ENCODE data around the gene TMEM231.

Gene TMEM231

GRCh38 chr16:75534560-75535205 lies 21.4 kb downstream of the TMEM231 start:
- DNase-seq, result no peak

- no peak for DNase-seq
Measured at GRCh38 chr16:75532791-75533190, 23.3 kb downstream of the TMEM231 start.

- DNase-seq, result no peak
Measured at GRCh38 chr16:75532142-75532765, 23.8 kb downstream of the TMEM231 start.

- no peak for DNase-seq
Measured at GRCh38 chr16:75529959-75530358, 26.1 kb downstream of the TMEM231 start.

- DNase-seq, result no peak
Measured at GRCh38 chr16:75529056-75529905, 26.8 kb downstream of the TMEM231 start.

- no peak for DNase-seq
Measured at GRCh38 chr16:75527825-75528299, 28.2 kb downstream of the TMEM231 start.

- no peak for DNase-seq
Measured at GRCh38 chr16:75526032-75526790, 29.8 kb downstream of the TMEM231 start.

GRCh38 chr16:75519175-75519574 lies 36.9 kb downstream of the TMEM231 start:
- DNase-seq, result no peak

- DNase-seq, result peak in 16 of 56 donors; percentile 16 to 65 (median 46)
Measured at GRCh38 chr16:75516189-75516966, 39.7 kb downstream of the TMEM231 start.

- no peak for DNase-seq
Measured at GRCh38 chr16:75514296-75514695, 41.8 kb downstream of the TMEM231 start.

- DNase-seq, result peak in 1 of 56 donors; percentile 11
Measured at GRCh38 chr16:75506574-75506973, 49.5 kb downstream of the TMEM231 start.

- no peak for DNase-seq
Measured at GRCh38 chr16:75506107-75506506, 49.9 kb downstream of the TMEM231 start.

- no peak for DNase-seq
Measured at GRCh38 chr16:75503801-75504200, 52.3 kb downstream of the TMEM231 start.

GRCh38 chr16:75502916-75503605 lies 53.0 kb downstream of the TMEM231 start:
- DNase-seq, result no peak

- DNase-seq, result peak in 24 of 56 donors; percentile 4 to 47 (median 23)
Measured at GRCh38 chr16:75501820-75502219, 54.2 kb downstream of the TMEM231 start.

GRCh38 chr16:75501359-75501758 lies 54.7 kb downstream of the TMEM231 start:
- no peak for DNase-seq

GRCh38 chr16:75498605-75499322 lies 57.3 kb downstream of the TMEM231 start:
- peak in 52 of 56 donors; percentile 10 to 85 (median 56) for DNase-seq

GRCh38 chr16:75497558-75497957 lies 58.5 kb downstream of the TMEM231 start:
- DNase-seq, result peak in 4 of 56 donors; percentile 1 to 33 (median 7)

GRCh38 chr16:75495076-75495674 lies 60.9 kb downstream of the TMEM231 start, which contains the start of gene CHST6:
Gene CHST6 (minus strand): TSS chr16:75495441. CDS start chr16:75479828, 15,613 bp downstream.
- peak in 48 of 56 donors; percentile 24 to 85 (median 58) for DNase-seq
